ENCODE results near the gene REG1A. TPM values are rescaled to one million over a fixed set of nuclear protein-coding genes. Genes with fewer than 3 reads are reported as not detected.

The REG1A gene
- total RNA-seq, 2 donors from 2014 or later: 5.2 to 19.6 TPM

DNA sequence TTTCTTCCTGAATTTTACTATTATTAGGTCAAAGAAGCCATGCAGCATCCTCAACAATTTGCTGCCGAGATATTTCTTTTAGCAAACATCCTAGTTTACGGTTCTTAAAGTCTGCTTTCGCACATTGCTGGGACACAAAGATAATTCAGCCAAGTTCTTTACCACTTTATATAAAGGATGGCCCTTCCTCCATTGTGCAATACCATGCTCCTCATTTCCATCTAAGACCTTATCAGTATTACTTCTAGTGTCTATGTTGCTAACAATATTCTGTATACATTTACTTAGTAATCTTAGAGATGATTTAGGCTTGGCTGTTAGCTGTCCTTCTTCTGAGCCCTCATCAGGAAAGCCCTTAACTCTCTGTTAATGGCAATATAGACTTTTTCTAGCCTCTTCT, 8.0 kb upstream of the REG1A start:
- TF ChIP-seq, protein P1, sequence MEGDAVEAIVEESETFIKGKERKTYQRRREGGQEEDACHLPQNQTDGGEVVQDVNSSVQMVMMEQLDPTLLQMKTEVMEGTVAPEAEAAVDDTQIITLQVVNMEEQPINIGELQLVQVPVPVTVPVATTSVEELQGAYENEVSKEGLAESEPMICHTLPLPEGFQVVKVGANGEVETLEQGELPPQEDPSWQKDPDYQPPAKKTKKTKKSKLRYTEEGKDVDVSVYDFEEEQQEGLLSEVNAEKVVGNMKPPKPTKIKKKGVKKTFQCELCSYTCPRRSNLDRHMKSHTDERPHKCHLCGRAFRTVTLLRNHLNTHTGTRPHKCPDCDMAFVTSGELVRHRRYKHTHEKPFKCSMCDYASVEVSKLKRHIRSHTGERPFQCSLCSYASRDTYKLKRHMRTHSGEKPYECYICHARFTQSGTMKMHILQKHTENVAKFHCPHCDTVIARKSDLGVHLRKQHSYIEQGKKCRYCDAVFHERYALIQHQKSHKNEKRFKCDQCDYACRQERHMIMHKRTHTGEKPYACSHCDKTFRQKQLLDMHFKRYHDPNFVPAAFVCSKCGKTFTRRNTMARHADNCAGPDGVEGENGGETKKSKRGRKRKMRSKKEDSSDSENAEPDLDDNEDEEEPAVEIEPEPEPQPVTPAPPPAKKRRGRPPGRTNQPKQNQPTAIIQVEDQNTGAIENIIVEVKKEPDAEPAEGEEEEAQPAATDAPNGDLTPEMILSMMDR (IDR thresholded peaks at IDR 0.05): no peak
- no peak for DNase-seq
- Histone ChIP-seq H3K4me1 (no peaks in the 10 kb centered on the region), H3K9ac (ENCODE audit: low read depth in 2 of 2, low read length in 2 of 2) (no peak overlapping the region), H3K4me3 (no peak overlapping the region), H3K27ac (no peak overlapping the region), H3K27me3 (no peaks in the 10 kb centered on the region), H3K9me3 (no peaks in the 10 kb centered on the region), H3K36me3 (no peaks in the 10 kb centered on the region)
- intact Hi-C loops (cut with DNase I): no loop called here

GRCh38 chr2:79114797-79115494, 5.3 kb upstream of the REG1A start:
- Histone ChIP-seq H3K4me1 (no peaks in the 10 kb centered on the region), H3K27ac (no peak overlapping the region), H3K9me3 (no peaks in the 10 kb centered on the region), H3K4me3 (no peak overlapping the region), H3K36me3 (no peaks in the 10 kb centered on the region), H3K27me3 (peaks cover under 1% of the 10 kb centered on the region), H3K9ac (ENCODE audit: low read depth in 2 of 2, low read length in 2 of 2) (no peak overlapping the region)
- TF ChIP-seq, protein P1 (IDR thresholded peaks at IDR 0.05): no peak
- no peak for DNase-seq
- intact Hi-C loops (cut with DNase I): no loop called here

DNA sequence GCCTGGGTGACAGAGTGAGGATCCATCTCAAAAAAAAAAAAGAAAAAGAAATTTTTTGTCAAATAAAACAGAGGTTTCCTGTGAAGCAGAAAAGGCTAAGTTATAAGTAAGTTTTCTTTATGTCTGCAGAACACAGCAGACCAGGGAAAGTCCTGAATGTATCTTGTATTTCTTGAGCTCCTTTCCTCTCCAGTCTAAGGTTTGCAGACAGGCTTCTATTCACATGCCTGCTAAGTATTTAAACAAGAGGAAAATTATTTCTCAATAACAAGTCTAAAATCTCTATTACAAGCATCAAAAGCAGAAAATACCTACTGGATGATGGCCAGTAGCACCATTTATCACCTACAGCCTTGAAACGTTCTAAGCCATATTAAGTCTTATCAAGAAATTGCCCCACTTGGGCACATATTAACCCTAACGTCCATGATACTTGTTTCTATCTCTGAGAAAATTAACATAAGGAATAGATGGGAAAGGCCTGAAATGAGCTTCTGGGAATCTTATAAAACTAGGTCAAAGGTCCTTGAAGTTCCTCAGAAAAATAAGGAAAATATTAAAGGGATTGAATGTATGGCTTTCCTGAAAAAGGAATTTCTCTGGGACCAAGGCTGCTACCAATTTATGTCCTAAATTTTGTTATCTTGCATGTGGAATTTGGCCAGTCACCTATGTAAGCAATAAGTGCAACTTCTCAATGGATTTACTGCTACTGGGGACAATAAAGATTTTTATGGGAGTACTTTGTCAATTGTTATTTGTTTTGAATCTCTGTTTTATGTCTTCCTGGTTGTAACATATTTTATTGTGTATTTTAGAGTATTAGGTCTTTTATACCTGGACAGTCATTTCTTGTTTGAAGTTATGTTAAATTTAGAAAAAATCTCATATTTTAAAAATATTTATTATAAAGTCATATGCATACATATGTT, 3.0 kb upstream of the REG1A start:
- H3K36me3 ChIP-seq: no peaks in the 10 kb centered on the region
- H3K27me3 ChIP-seq: peaks cover 16% of the 10 kb centered on the region
- TF ChIP-seq, protein P1 (IDR thresholded peaks at IDR 0.05): no peak
- H3K9ac ChIP-seq (ENCODE audit: low read depth in 2 of 2, low read length in 2 of 2): no peak overlapping the region
- DNase-seq: no peak
- H3K9me3 ChIP-seq: no peaks in the 10 kb centered on the region
- H3K4me3 ChIP-seq: no peak overlapping the region
- intact Hi-C loops (cut with DNase I): no loop called here
- H3K27ac ChIP-seq: no peak overlapping the region
- no peaks in the 10 kb centered on the region for H3K4me1 ChIP-seq

GRCh38 chr2:79122676-79123075, 2.4 kb downstream of the REG1A start:
- no peaks in the 10 kb centered on the region for H3K36me3 ChIP-seq
- H3K27ac ChIP-seq: no peak overlapping the region
- TF ChIP-seq, protein P1 (IDR thresholded peaks at IDR 0.05): no peak
- no peaks in the 10 kb centered on the region for H3K4me1 ChIP-seq
- no peaks in the 10 kb centered on the region for H3K9me3 ChIP-seq
- DNase-seq: no peak
- intact Hi-C loops (cut with DNase I): no loop called here
- no peak overlapping the region for H3K9ac ChIP-seq (ENCODE audit: low read depth in 2 of 2, low read length in 2 of 2)
- peaks cover 29% of the 10 kb centered on the region for H3K27me3 ChIP-seq
- no peak overlapping the region for H3K4me3 ChIP-seq

GRCh38 chr2:79124907-79125720, 4.8 kb downstream of the REG1A start:
- Histone ChIP-seq H3K36me3 (no peaks in the 10 kb centered on the region), H3K27me3 (peaks cover 38% of the 10 kb centered on the region), H3K4me3 (no peak overlapping the region), H3K4me1 (no peaks in the 10 kb centered on the region), H3K27ac (no peak overlapping the region), H3K9me3 (no peaks in the 10 kb centered on the region), H3K9ac (ENCODE audit: low read depth in 2 of 2, low read length in 2 of 2) (no peak overlapping the region)
- TF ChIP-seq, protein P1 (IDR thresholded peaks at IDR 0.05): no peak
- intact Hi-C loops (cut with DNase I): no loop called here
- no peak for DNase-seq

Data from colonic mucosa (tissue), 4 donors.